HepG2 (cell line): ENCODE measurements around the gene HNRNPUL2. TPM values are rescaled to one million over a fixed set of nuclear protein-coding genes. Genes with fewer than 3 reads are reported as not detected.

Source experiments
- CHCHD3 ChIP-seq: sonication (generic); formaldehyde crosslinking; IDR thresholded peaks from 2 replicates; pipeline ENCODE4 v1.8.0; 2022; ENCODE audit warnings: mild to moderate bottlenecking, missing genetic modification reagents, moderate library complexity
- HDAC2 ChIP-seq: sonication (generic); formaldehyde crosslinking; IDR thresholded peaks from 2 replicates; pipeline ENCODE4 v1.4.0; 2020; ENCODE audit warnings: missing genetic modification reagents
- HNRNPL ChIP-seq: fragments of 200-400 bp; formaldehyde crosslinking; IDR thresholded peaks from 2 replicates; pipeline ENCODE4 v1.6.1; 2017; ENCODE audit warnings: mild to moderate bottlenecking, low read depth, low read length
- MAFF ChIP-seq: IDR thresholded peaks from 2 replicates; pipeline ENCODE4 v1.6.1; 2011; ENCODE audit warnings: low read depth, low read length, improper control_type of control experiment
- WIZ ChIP-seq: sonication (generic); formaldehyde crosslinking; IDR thresholded peaks from 2 replicates; pipeline ENCODE4 v1.5.1; 2020; ENCODE audit warnings: mild to moderate bottlenecking, missing genetic modification reagents
- YEATS2 ChIP-seq: sonication (generic); formaldehyde crosslinking; IDR thresholded peaks from 2 replicates; pipeline ENCODE4 v1.4.0; 2020; ENCODE audit warnings: missing genetic modification reagents, borderline replicate concordance
- ZNF12 ChIP-seq: sonication (generic); formaldehyde crosslinking; IDR thresholded peaks from 2 replicates; pipeline ENCODE4 v1.5.0; 2020; ENCODE audit warnings: missing genetic modification reagents
- ZNF562 ChIP-seq: sonication (generic); formaldehyde crosslinking; IDR thresholded peaks from 2 replicates; pipeline ENCODE4 v1.8.0; 2022; ENCODE audit warnings: missing genetic modification reagents, borderline replicate concordance
- ZSCAN12 ChIP-seq: sonication (generic); formaldehyde crosslinking; IDR thresholded peaks from 2 replicates; pipeline ENCODE4 v1.9.0; 2021; ENCODE audit warnings: mild to moderate bottlenecking, missing genetic modification reagents
- polyA plus RNA-seq, 8 experiments: library from polyadenylated mRNA; depleted of rRNA in 3 of 8; stranded (reverse) in 7 of 8; unstranded in 1 of 8; fragments of >200 nt; fragmentation: Illumina TruSeq in 4 of 8; extraction: Trizol in 4 of 8; gene quantifications; 2 replicates each; pipeline versions ENCODE4 v1.2.1 to v1.2.3, GENCODE V29; 2011 to 2016; ENCODE audit warnings: low read depth in 4 of 8, missing spikeins in 1 of 8, mixed read lengths in 1 of 8; ENCODE audit not compliant: insufficient read depth in 1 of 8
- total RNA-seq, 5 experiments: library from RNA; depleted of rRNA; stranded (reverse); fragments of >200 nt; fragmentation: Illumina TruSeq; extraction: Trizol; gene quantifications; 2 replicates each; pipeline ENCODE4 v1.2.3, GENCODE V29; 2016; ENCODE audit warnings: low read depth in 1 of 5
- TF ChIP-seq, protein P1 (sequence below): sonication (generic); formaldehyde crosslinking; IDR thresholded peaks from 2 replicates; pipeline ENCODE4 v1.4.0; 2020; ENCODE audit warnings: missing genetic modification reagents
- TF ChIP-seq, protein P2 (sequence below): sonication (generic); formaldehyde crosslinking; IDR thresholded peaks from 2 replicates; pipeline ENCODE4 v1.4.0; 2020; ENCODE audit warnings: missing genetic modification reagents, borderline replicate concordance
- TF ChIP-seq, protein P3 (sequence below): IDR thresholded peaks from 2 replicates; pipeline ENCODE4 v1.6.1; 2016; ENCODE audit warnings: low read depth
- TF ChIP-seq, protein P4 (sequence below): IDR thresholded peaks from 2 replicates; pipeline ENCODE4 v1.6.1; 2016; ENCODE audit warnings: low read depth, missing genetic modification reagents, missing compliant biosample characterization

Gene HNRNPUL2
- total and polyA plus RNA-seq, 2 of the 13 experiments (the other 11 are each of a cell fraction or from before 2014, with no cell fraction given) = 8.4 to 9.6 TPM

DNA sequence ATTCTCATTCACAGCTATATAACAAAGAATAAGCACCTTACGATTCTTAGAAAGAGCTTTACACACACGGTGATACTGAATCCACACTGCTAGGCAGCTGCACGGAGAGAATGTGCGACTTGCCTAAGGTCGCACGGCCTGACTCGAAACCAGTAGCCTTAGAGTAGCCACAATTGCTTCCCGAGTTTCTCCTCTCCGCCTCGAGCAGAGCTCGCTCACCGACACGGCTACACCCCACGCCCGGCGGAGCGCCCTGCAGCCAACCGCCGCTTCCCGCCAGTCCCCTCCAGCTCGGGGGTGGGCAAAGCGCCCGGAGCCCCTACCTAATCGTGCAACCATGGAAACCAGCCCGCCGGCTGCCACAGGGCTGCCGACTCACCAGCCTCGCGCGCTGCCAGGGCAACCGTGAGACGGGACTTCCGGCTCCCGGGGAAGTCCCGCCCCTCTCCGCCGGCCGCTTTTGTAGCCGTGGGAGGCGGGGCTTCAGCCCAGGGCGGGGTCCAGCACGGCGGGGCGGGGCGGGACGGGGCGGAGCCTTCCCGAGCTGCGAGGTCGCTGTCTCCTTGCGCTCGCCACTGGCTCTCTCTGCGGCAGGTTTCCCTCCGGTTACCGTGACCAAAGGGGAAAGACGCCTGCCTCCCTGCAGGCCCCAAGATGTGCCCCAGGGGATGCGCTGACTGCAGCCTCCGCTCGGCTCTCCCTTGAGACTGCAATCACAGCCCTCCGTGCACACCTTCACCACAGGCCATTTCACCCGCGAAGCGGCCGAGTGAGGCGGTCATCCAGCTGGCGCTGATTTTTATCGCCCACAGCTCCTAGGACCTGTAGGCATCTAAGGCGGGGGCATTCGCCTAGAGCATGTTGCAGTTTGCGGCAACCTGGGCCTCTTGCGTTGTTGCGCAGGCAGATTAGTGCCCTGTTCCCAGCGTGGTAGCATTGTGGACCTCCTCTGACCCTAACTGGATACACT, 21.1 kb downstream of the HNRNPUL2 start (continued):
- no peak for TF ChIP-seq YEATS2 (CRISPR knock-in tag)
- no peak for TF ChIP-seq HNRNPL
- TF ChIP-seq, protein P1, sequence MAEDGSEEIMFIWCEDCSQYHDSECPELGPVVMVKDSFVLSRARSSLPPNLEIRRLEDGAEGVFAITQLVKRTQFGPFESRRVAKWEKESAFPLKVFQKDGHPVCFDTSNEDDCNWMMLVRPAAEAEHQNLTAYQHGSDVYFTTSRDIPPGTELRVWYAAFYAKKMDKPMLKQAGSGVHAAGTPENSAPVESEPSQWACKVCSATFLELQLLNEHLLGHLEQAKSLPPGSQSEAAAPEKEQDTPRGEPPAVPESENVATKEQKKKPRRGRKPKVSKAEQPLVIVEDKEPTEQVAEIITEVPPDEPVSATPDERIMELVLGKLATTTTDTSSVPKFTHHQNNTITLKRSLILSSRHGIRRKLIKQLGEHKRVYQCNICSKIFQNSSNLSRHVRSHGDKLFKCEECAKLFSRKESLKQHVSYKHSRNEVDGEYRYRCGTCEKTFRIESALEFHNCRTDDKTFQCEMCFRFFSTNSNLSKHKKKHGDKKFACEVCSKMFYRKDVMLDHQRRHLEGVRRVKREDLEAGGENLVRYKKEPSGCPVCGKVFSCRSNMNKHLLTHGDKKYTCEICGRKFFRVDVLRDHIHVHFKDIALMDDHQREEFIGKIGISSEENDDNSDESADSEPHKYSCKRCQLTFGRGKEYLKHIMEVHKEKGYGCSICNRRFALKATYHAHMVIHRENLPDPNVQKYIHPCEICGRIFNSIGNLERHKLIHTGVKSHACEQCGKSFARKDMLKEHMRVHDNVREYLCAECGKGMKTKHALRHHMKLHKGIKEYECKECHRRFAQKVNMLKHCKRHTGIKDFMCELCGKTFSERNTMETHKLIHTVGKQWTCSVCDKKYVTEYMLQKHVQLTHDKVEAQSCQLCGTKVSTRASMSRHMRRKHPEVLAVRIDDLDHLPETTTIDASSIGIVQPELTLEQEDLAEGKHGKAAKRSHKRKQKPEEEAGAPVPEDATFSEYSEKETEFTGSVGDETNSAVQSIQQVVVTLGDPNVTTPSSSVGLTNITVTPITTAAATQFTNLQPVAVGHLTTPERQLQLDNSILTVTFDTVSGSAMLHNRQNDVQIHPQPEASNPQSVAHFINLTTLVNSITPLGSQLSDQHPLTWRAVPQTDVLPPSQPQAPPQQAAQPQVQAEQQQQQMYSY (CRISPR knock-in tag) = no peak
- TF ChIP-seq HDAC2 = 0 out of 2 replicates have a peak, but pooled peaks have one; percentile 12
- TF ChIP-seq WIZ (CRISPR knock-in tag) = no peak
- TF ChIP-seq CHCHD3 (CRISPR knock-in tag) = no peak
- TF ChIP-seq, protein P2, sequence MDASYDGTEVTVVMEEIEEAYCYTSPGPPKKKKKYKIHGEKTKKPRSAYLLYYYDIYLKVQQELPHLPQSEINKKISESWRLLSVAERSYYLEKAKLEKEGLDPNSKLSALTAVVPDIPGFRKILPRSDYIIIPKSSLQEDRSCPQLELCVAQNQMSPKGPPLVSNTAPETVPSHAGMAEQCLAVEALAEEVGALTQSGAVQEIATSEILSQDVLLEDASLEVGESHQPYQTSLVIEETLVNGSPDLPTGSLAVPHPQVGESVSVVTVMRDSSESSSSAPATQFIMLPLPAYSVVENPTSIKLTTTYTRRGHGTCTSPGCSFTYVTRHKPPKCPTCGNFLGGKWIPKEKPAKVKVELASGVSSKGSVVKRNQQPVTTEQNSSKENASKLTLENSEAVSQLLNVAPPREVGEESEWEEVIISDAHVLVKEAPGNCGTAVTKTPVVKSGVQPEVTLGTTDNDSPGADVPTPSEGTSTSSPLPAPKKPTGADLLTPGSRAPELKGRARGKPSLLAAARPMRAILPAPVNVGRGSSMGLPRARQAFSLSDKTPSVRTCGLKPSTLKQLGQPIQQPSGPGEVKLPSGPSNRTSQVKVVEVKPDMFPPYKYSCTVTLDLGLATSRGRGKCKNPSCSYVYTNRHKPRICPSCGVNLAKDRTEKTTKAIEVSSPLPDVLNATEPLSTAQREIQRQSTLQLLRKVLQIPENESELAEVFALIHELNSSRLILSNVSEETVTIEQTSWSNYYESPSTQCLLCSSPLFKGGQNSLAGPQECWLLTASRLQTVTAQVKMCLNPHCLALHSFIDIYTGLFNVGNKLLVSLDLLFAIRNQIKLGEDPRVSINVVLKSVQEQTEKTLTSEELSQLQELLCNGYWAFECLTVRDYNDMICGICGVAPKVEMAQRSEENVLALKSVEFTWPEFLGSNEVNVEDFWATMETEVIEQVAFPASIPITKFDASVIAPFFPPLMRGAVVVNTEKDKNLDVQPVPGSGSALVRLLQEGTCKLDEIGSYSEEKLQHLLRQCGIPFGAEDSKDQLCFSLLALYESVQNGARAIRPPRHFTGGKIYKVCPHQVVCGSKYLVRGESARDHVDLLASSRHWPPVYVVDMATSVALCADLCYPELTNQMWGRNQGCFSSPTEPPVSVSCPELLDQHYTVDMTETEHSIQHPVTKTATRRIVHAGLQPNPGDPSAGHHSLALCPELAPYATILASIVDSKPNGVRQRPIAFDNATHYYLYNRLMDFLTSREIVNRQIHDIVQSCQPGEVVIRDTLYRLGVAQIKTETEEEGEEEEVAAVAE (CRISPR knock-in tag) = no peak
- no peak for TF ChIP-seq ZNF562 (CRISPR knock-in tag)
- TF ChIP-seq, protein P3, sequence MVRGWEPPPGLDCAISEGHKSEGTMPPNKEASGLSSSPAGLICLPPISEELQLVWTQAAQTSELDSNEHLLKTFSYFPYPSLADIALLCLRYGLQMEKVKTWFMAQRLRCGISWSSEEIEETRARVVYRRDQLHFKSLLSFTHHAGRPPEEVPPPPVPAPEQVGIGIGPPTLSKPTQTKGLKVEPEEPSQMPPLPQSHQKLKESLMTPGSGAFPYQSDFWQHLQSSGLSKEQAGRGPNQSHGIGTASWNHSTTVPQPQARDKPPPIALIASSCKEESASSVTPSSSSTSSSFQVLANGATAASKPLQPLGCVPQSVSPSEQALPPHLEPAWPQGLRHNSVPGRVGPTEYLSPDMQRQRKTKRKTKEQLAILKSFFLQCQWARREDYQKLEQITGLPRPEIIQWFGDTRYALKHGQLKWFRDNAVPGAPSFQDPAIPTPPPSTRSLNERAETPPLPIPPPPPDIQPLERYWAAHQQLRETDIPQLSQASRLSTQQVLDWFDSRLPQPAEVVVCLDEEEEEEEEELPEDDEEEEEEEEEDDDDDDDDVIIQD = no peak
- TF ChIP-seq ZSCAN12 (CRISPR knock-in tag) = no peak
- TF ChIP-seq, protein P4, sequence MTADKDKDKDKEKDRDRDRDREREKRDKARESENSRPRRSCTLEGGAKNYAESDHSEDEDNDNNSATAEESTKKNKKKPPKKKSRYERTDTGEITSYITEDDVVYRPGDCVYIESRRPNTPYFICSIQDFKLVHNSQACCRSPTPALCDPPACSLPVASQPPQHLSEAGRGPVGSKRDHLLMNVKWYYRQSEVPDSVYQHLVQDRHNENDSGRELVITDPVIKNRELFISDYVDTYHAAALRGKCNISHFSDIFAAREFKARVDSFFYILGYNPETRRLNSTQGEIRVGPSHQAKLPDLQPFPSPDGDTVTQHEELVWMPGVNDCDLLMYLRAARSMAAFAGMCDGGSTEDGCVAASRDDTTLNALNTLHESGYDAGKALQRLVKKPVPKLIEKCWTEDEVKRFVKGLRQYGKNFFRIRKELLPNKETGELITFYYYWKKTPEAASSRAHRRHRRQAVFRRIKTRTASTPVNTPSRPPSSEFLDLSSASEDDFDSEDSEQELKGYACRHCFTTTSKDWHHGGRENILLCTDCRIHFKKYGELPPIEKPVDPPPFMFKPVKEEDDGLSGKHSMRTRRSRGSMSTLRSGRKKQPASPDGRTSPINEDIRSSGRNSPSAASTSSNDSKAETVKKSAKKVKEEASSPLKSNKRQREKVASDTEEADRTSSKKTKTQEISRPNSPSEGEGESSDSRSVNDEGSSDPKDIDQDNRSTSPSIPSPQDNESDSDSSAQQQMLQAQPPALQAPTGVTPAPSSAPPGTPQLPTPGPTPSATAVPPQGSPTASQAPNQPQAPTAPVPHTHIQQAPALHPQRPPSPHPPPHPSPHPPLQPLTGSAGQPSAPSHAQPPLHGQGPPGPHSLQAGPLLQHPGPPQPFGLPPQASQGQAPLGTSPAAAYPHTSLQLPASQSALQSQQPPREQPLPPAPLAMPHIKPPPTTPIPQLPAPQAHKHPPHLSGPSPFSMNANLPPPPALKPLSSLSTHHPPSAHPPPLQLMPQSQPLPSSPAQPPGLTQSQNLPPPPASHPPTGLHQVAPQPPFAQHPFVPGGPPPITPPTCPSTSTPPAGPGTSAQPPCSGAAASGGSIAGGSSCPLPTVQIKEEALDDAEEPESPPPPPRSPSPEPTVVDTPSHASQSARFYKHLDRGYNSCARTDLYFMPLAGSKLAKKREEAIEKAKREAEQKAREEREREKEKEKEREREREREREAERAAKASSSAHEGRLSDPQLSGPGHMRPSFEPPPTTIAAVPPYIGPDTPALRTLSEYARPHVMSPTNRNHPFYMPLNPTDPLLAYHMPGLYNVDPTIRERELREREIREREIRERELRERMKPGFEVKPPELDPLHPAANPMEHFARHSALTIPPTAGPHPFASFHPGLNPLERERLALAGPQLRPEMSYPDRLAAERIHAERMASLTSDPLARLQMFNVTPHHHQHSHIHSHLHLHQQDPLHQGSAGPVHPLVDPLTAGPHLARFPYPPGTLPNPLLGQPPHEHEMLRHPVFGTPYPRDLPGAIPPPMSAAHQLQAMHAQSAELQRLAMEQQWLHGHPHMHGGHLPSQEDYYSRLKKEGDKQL = no peak
- no peak for TF ChIP-seq MAFF
- TF ChIP-seq ZNF12 (CRISPR knock-in tag) = no peak
